Spleen (tissue), 7 donors: ENCODE data around the gene YEATS2.

Source experiments
- CTCF ChIP-seq, 11 experiments: fragments of 200-600 bp in 7 of 11; fragments of 450-650 bp in 4 of 11; sonication (generic) in 4 of 11; IDR thresholded peaks in 8 of 11; conservative IDR thresholded peaks in 3 of 11; 1 replicate in 7 of 11; 2 replicates in 4 of 11; pipeline versions ENCODE4 v1.4.0 to v1.8.0; 2016 to 2021; ENCODE audit warnings: antibody characterized with exemption in 11 of 11, inconsistent platforms in 4 of 11, mild to moderate bottlenecking in 1 of 11
- POLR2A ChIP-seq, 3 donors: fragments of 450-650 bp; IDR thresholded peaks; one replicate each; pipeline ENCODE4 v1.5.1; 2017; ENCODE audit warnings: antibody characterized with exemption in 3 of 3, mild to moderate bottlenecking in 1 of 3
- POLR2AphosphoS5 ChIP-seq, 3 donors: sonication (generic); formaldehyde crosslinking; IDR thresholded peaks; one replicate each; pipeline ENCODE4 v1.5.1; 2017; ENCODE audit warnings: antibody characterized with exemption in 3 of 3
- donor health status: DM: no; HTN: no; CAD: no; lungs with moderate emphysema.
- donor health status: DM: no; HTN: no; CAD: no.
- donor health status: DM: no; HTN: no; CAD: no.

GRCh38 chr3:183688874-183689273 lies 8.7 kb upstream of the YEATS2 start:
- TF ChIP-seq CTCF (IDR thresholded peaks at IDR 0.05 in 8 of 11, conservative IDR thresholded peaks at IDR 0.05 in 3 of 11), result no peak
- TF ChIP-seq POLR2AphosphoS5 (IDR thresholded peaks at IDR 0.05), result no peak
- TF ChIP-seq POLR2A (IDR thresholded peaks at IDR 0.05), result no peak
